ENCODE data around the gene RTBDN. TPM values are rescaled to one million over a fixed set of nuclear protein-coding genes. Genes with fewer than 3 reads are reported as not detected.

Gene RTBDN
- total and polyA plus RNA-seq, 2 experiments from 2014 or later: 4.1 to 4.6 TPM

DNA sequence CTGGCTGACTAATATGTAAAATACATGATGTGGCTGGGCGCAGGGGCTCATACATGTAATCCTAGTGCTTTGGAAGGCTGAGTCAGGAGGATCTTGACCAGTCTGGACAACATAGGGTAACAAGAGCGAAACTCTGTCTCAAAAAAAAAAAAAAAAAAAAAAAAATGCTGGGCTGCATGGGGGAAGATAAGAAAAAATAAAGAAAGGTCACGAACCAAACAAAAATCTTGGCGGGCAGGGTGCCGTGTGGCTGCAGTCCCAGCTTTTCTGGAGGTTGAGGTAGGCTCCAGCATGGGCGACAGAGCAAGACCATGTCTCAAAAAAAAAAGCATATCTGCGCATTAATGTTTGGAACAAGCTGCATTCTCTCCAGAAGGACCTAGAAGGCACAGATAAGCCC, 19.3 kb downstream of the RTBDN start:
- Mint-ChIP-seq H3K4me1 (no peaks in the 10 kb centered on the region), H3K9me3 (no peaks in the 10 kb centered on the region), H3K4me3 (no peak overlapping the region), H3K36me3 (ENCODE audit: low read depth) (peaks cover 37% of the 10 kb centered on the region), H3K27me3 (ENCODE audit: insufficient read depth, low read depth, poor library complexity) (peaks cover 10% of the 10 kb centered on the region), H3K27ac (no peak overlapping the region)
- no peak overlapping the region for H3K4me3 ChIP-seq
- no peaks in the 10 kb centered on the region for H3K27me3 ChIP-seq (ENCODE audit: insufficient read depth)
- H3K27ac ChIP-seq (ENCODE audit: low read depth): no peak overlapping the region
- no peak overlapping the region for H3K4me2 ChIP-seq
- peaks cover 6% of the 10 kb centered on the region; the same call in 1 of the 2 replicates for H3F3A ChIP-seq (replicated peaks; ENCODE audit: low read depth)
- no peak for DNase-seq (ENCODE audit: low spot score)
- TF ChIP-seq ZNF331 (CRISPR knock-in tag; IDR thresholded peaks at IDR 0.05; ENCODE audit: low read depth) (no peak), EZH2phosphoT487 (IDR thresholded peaks at IDR 0.05; ENCODE audit: unreplicated experiment) (no peak), JUNB (IDR thresholded peaks at IDR 0.05; ENCODE audit: unreplicated experiment) (no peak), POLR2AphosphoS5 (IDR thresholded peaks at IDR 0.05; ENCODE audit: low read depth) (no peak), STAT1 (IDR thresholded peaks at IDR 0.05; ENCODE audit: unreplicated experiment) (no peak), EZH2 (IDR thresholded peaks at IDR 0.05; ENCODE audit: low read depth, unreplicated experiment) (no peak), ZNF114 (CRISPR knock-in tag; IDR thresholded peaks at IDR 0.05) (no peak), NANOG (IDR thresholded peaks at IDR 0.05; ENCODE audit: borderline replicate concordance) (no peak), CREB1 (CRISPR knock-in tag; IDR thresholded peaks at IDR 0.05; ENCODE audit: low read depth) (no peak)
- TF ChIP-seq, protein P1, sequence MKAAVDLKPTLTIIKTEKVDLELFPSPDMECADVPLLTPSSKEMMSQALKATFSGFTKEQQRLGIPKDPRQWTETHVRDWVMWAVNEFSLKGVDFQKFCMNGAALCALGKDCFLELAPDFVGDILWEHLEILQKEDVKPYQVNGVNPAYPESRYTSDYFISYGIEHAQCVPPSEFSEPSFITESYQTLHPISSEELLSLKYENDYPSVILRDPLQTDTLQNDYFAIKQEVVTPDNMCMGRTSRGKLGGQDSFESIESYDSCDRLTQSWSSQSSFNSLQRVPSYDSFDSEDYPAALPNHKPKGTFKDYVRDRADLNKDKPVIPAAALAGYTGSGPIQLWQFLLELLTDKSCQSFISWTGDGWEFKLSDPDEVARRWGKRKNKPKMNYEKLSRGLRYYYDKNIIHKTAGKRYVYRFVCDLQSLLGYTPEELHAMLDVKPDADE (IDR thresholded peaks at IDR 0.05): no peak
- TF ChIP-seq, protein P2, sequence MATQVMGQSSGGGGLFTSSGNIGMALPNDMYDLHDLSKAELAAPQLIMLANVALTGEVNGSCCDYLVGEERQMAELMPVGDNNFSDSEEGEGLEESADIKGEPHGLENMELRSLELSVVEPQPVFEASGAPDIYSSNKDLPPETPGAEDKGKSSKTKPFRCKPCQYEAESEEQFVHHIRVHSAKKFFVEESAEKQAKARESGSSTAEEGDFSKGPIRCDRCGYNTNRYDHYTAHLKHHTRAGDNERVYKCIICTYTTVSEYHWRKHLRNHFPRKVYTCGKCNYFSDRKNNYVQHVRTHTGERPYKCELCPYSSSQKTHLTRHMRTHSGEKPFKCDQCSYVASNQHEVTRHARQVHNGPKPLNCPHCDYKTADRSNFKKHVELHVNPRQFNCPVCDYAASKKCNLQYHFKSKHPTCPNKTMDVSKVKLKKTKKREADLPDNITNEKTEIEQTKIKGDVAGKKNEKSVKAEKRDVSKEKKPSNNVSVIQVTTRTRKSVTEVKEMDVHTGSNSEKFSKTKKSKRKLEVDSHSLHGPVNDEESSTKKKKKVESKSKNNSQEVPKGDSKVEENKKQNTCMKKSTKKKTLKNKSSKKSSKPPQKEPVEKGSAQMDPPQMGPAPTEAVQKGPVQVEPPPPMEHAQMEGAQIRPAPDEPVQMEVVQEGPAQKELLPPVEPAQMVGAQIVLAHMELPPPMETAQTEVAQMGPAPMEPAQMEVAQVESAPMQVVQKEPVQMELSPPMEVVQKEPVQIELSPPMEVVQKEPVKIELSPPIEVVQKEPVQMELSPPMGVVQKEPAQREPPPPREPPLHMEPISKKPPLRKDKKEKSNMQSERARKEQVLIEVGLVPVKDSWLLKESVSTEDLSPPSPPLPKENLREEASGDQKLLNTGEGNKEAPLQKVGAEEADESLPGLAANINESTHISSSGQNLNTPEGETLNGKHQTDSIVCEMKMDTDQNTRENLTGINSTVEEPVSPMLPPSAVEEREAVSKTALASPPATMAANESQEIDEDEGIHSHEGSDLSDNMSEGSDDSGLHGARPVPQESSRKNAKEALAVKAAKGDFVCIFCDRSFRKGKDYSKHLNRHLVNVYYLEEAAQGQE (IDR thresholded peaks at IDR 0.05; ENCODE audit: unreplicated experiment): no peak
- TF ChIP-seq, protein P3, sequence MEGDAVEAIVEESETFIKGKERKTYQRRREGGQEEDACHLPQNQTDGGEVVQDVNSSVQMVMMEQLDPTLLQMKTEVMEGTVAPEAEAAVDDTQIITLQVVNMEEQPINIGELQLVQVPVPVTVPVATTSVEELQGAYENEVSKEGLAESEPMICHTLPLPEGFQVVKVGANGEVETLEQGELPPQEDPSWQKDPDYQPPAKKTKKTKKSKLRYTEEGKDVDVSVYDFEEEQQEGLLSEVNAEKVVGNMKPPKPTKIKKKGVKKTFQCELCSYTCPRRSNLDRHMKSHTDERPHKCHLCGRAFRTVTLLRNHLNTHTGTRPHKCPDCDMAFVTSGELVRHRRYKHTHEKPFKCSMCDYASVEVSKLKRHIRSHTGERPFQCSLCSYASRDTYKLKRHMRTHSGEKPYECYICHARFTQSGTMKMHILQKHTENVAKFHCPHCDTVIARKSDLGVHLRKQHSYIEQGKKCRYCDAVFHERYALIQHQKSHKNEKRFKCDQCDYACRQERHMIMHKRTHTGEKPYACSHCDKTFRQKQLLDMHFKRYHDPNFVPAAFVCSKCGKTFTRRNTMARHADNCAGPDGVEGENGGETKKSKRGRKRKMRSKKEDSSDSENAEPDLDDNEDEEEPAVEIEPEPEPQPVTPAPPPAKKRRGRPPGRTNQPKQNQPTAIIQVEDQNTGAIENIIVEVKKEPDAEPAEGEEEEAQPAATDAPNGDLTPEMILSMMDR (conservative IDR thresholded peaks at IDR 0.05; ENCODE audit: low read depth in 2 of 2): no peak
- TF ChIP-seq, protein P4, sequence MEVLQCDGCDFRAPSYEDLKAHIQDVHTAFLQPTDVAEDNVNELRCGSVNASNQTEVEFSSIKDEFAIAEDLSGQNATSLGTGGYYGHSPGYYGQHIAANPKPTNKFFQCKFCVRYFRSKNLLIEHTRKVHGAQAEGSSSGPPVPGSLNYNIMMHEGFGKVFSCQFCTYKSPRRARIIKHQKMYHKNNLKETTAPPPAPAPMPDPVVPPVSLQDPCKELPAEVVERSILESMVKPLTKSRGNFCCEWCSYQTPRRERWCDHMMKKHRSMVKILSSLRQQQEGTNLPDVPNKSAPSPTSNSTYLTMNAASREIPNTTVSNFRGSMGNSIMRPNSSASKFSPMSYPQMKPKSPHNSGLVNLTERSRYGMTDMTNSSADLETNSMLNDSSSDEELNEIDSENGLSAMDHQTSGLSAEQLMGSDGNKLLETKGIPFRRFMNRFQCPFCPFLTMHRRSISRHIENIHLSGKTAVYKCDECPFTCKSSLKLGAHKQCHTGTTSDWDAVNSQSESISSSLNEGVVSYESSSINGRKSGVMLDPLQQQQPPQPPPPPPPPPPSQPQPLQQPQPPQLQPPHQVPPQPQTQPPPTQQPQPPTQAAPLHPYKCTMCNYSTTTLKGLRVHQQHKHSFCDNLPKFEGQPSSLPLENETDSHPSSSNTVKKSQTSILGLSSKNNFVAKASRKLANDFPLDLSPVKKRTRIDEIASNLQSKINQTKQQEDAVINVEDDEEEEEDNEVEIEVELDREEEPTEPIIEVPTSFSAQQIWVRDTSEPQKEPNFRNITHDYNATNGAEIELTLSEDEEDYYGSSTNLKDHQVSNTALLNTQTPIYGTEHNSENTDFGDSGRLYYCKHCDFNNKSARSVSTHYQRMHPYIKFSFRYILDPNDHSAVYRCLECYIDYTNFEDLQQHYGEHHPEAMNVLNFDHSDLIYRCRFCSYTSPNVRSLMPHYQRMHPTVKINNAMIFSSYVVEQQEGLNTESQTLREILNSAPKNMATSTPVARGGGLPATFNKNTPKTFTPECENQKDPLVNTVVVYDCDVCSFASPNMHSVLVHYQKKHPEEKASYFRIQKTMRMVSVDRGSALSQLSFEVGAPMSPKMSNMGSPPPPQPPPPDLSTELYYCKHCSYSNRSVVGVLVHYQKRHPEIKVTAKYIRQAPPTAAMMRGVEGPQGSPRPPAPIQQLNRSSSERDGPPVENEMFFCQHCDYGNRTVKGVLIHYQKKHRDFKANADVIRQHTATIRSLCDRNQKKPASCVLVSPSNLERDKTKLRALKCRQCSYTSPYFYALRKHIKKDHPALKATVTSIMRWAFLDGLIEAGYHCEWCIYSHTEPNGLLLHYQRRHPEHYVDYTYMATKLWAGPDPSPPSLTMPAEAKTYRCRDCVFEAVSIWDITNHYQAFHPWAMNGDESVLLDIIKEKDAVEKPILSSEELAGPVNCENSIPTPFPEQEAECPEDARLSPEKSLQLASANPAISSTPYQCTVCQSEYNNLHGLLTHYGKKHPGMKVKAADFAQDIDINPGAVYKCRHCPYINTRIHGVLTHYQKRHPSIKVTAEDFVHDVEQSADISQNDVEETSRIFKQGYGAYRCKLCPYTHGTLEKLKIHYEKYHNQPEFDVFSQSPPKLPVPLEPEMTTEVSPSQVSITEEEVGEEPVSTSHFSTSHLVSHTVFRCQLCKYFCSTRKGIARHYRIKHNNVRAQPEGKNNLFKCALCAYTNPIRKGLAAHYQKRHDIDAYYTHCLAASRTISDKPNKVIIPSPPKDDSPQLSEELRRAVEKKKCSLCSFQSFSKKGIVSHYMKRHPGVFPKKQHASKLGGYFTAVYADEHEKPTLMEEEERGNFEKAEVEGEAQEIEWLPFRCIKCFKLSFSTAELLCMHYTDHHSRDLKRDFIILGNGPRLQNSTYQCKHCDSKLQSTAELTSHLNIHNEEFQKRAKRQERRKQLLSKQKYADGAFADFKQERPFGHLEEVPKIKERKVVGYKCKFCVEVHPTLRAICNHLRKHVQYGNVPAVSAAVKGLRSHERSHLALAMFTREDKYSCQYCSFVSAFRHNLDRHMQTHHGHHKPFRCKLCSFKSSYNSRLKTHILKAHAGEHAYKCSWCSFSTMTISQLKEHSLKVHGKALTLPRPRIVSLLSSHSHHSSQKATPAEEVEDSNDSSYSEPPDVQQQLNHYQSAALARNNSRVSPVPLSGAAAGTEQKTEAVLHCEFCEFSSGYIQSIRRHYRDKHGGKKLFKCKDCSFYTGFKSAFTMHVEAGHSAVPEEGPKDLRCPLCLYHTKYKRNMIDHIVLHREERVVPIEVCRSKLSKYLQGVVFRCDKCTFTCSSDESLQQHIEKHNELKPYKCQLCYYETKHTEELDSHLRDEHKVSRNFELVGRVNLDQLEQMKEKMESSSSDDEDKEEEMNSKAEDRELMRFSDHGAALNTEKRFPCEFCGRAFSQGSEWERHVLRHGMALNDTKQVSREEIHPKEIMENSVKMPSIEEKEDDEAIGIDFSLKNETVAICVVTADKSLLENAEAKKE (CRISPR knock-in tag; IDR thresholded peaks at IDR 0.05): no peak
- H3K79me2 ChIP-seq (replicated peaks; ENCODE audit: insufficient read depth): no peaks in the 10 kb centered on the region
- ATAC-seq: no peak
- H3K36me3 ChIP-seq (ENCODE audit: insufficient read depth): peaks cover 15% of the 10 kb centered on the region
- no peaks in the 10 kb centered on the region for H3K4me1 ChIP-seq (ENCODE audit: insufficient read depth)
- no peak overlapping the region for H2AFZ ChIP-seq
- H4K20me1 ChIP-seq (replicated peaks; ENCODE audit: insufficient read depth): no peaks in the 10 kb centered on the region
- H3K9me2 ChIP-seq (ENCODE audit: insufficient read depth): no peaks in the 10 kb centered on the region

Measured in GM23338 (cell line).